ENCODE measurements around the gene ZEB2.

ZEB2 gene

DNA sequence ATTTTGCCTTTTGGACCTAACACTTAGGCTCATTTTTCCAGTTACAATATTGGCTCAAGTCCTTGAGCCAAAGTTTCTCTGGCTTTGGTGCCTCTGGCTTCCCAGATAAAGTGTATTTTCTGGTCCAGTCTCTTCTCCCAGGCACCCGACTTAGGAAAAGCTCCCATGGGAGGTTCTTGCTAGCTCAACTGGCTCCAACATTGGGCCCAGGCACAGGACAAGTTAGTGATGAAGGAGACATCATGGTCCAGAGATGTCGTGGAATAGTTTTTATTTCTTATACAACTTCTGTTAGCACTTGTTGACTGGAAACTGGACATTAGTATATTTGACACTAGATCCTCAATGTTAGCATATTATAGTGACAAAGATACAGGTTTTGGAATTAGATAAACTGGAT lies 8.2 kb upstream of the ZEB2 start:
- no peak for DNase-seq (ENCODE audit: low read depth in 2 of 2)

DNA sequence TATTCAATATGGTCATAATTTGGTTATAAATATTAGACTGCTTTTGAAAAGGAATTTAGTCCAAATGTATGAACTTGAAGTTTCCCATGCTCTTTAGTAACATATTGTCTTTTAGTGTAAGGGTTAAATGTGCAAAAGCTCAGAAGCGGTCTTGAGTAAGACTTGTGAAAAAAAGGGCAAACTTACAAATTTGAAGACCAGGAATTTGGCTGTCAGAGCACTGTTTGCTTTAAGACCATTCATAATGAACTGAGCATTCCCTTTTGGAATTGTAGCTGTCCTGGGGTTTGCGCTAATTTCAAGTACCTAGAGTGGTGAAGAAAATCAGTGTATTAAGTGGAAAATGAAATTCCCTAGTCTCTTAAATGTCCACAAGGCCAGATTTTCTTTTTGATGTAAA lies 6.9 kb upstream of the ZEB2 start:
- DNase-seq (ENCODE audit: low read depth in 2 of 2) = no peak

DNA sequence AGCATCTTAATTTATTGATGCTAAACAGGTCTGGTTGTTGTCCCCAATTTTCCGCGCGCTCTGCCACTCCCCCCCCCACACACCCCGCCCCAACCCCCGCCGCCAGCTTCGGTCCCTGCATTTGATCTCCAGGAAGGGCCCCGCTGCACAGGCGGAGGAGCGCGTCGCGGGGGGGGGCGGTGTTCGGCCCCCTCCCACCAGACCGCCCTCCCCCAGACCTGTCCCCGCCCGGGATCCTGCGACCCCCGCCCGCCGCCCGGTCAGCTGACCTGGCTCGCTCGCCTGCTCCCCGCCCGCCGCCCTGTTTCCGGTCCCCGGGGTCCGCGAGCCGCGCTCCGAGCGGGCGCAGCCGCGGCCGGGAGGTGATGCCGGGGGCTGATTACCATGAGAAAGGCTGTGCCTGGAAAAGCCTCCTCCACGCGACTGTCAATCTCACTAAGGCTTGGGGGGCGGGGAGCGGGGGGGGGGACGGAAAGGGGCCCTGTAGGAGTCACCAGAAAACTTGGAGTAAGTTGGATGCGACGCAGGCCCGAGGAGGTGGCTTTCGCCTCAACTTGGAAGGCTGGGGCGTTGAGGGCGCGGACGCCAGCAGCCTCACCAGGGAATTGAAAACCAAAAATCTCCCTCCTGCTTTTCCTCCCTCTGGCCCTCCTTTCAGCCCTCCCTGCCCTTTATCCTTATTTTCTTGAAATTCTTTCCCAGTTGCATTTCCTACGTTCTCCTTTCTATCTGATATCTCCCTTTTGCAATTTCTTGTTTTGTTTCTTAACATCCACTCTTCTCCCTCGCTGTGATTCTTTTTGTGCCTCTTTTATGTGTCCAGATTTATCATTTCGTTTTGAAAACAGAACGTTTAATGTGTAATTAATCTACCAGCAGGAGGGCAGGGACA lies 4.4 kb upstream of the ZEB2 start:
- no peak for DNase-seq (ENCODE audit: low read depth in 2 of 2)

DNA sequence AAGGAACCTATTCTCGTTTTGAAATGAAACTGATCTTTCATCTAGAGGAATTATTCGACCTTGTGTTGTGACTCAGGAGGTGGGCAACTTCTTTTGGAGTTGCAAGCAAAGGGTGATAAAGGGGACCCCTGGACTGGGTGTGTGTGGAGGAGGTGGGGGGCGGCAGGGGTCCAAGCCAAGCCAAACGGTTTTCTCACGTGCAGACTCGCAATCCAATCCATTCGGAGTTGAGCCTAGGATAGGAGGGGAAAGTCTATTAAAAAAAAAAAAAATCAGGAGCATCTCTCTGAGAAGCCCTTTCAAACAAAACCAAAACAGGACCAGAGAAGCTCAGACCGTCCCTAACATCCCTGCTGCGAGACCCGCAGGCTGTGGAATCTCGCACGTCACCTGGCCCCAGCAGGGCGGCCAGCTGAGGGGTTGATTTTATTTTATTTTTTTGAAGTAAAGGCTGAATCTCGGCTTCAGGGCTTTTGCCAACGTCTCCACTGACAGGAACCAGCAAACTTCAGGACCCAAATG lies 3.7 kb upstream of the ZEB2 start:
- DNase-seq (ENCODE audit: low read depth in 2 of 2) = no peak

DNA sequence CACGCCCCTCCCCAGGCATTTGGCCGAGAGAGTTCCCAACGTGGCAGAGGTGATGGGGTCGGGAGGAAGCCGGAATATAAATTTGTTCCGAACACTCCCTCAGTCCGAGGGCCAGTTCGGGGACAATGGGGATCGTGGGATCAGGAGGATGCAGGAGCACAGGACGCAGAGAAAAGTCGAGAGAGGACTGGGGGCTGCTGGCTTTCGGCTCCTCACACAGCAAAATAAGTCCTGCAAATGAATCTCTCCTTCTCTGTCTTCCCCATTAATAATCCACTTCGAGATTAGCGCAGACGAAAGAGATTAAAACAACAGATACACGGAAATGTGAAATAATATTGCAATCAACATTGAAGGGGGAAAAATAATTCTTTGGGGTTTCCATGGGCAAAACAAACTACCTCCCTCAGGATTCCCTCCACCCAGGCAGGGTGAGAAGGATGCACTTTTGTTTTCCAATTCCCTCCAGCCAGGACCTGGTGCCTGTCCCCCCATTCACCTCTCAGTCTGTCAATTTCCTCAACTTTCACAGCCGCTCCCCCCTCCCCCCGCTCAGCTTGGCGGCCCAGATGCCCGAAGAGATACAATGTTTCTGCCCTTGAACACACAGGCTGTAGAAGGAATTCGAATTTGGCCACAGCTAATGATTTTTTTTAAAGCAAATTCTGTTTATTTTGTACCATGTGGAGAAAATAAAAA lies 3.1 kb upstream of the ZEB2 start:
- DNase-seq (ENCODE audit: low read depth in 2 of 2) = no peak

DNA sequence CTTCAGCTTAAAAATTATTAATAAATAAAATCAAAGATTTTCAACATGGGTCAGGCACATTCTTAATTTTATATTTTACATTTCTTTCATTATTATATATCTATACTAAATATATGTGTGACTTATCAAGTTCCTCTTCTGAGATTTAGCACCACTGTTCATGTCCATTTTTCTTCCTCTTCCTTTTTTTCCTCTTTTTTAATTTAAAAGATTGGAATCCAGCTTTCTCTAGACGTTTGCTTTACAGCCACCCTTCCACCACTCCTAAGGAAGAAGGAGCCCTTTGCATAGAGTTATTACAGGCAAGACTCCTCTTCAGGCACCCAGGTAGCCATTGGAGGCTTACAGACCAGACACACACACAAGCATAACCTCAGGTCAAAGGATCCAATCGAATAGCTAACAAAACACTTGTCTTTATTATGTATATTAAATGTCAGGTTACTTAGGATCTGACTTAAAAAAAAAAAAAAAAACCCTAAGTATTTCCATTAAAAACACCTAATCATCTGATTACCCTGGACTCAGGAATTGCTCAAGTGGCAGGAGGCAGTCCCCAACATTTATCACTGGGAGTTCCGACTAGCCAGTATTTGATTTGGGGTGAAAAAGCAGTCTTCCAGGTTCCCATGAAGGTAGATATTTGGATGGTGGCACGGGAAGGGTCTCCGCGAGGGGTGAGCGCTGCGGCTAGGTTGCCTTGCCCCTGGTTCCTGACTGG lies 2.4 kb upstream of the ZEB2 start:
- DNase-seq (ENCODE audit: low read depth in 2 of 2) = no peak

DNA sequence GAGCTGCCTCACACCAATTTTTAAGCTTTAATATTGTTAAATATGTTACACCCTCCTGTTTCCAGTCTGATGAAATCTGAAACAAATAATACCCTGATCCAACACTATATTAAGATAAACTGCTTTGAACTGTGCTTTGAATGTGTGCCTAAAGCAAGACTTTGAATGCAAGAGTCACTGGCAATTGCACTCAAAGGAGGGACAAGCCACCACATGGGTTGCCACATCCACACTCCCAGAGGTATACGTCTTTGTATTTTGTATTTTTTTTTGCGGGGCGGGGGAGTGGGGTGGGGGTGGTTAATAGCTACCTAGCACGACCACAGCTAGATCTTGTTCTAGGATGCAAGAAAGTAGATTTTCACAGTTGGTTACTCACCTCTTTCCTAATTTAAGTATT lies 1.8 kb upstream of the ZEB2 start:
- no peak for DNase-seq (ENCODE audit: low read depth in 2 of 2)

DNA sequence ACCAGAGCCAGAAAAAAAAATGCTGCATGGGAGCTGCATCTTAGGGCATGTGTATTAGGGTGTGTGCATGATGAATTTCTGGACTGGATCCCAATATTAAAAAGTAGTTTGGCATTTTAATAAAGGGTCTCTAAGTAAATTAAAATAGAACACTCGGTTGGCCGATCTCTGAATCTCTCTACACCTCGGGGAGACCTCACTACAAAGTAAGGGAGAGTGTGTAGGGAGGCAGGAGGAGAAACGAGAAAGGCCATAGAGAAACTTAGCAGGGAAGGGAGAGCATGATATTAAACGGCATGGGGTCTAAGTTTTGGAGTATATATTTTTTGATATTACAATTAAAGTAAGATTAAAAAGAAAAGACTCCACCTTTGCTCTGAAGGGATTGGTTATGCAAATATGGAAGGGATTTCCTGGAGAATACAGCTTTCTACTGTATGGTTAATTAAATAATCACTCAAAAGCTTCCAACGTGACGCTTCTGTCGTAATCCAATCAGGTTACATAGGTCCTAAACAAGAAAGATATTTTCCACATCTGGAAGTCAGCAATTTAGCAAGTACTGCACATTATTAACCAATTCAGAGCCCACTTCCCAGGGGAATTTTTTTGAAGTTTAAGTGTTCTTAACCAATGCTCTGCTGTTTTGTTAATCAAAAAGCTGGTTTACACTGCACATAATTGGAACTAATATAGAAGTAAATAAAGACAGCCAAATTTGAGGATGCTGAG lies 1.0 kb upstream of the ZEB2 start:
- no peak for DNase-seq (ENCODE audit: low read depth in 2 of 2)

DNA sequence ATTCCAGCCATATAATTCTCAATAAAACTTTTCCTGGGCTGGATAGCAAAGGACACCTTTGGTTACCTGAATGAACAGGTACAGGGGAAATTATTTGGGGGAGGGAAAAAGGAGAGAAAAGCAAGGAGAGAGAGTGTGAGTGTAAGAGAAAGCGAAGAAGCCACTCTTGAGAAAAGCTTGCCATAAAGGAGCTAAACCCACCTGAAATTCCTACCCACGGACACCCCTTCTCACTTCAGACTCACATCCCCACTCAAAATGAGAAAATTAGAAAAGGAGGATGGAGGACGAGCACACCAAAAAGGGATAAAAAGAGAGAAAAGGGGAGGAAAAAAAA lies 354 bp downstream of the ZEB2 start:
- no peak for DNase-seq (ENCODE audit: low read depth in 2 of 2)

DNA sequence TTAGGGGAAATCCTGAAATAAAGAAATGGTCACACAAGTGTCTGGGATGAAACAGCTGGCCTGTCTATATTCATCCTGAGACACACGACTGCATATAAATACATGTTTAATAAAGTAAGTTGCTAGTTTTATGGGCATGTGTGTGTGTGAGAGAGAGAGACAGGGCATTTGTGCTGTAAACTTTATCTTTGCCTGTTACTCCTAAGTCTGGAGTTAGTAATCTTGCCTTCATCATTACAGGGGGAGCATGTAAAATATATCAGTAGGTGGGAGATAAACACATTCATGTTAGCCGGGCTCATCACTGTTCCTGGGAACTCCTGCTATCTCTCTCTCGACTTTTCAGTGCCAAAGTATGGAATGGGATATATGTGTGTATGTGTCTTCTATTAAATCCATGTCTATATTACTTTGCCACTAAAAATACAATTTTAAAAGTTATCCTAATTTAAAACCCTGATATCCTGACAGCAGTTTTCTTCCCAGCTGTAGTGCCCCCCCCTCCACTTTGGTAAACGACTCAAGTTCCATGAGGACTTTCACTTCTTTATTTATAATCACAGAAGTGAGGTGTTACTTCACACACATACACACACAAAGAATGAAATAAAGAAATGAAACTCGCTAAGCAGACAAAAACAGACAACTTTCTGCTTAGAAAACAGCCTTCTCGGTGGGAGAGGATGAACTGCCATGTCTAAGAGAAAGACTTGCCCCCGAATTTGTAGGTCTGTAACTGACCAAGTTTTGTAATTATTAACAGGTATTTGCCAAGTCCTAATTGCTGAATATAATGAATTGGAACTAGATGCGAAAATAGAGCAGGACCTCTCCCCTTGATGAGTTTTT lies 947 bp downstream of the ZEB2 start:
- no peak for DNase-seq (ENCODE audit: low read depth in 2 of 2)

DNA sequence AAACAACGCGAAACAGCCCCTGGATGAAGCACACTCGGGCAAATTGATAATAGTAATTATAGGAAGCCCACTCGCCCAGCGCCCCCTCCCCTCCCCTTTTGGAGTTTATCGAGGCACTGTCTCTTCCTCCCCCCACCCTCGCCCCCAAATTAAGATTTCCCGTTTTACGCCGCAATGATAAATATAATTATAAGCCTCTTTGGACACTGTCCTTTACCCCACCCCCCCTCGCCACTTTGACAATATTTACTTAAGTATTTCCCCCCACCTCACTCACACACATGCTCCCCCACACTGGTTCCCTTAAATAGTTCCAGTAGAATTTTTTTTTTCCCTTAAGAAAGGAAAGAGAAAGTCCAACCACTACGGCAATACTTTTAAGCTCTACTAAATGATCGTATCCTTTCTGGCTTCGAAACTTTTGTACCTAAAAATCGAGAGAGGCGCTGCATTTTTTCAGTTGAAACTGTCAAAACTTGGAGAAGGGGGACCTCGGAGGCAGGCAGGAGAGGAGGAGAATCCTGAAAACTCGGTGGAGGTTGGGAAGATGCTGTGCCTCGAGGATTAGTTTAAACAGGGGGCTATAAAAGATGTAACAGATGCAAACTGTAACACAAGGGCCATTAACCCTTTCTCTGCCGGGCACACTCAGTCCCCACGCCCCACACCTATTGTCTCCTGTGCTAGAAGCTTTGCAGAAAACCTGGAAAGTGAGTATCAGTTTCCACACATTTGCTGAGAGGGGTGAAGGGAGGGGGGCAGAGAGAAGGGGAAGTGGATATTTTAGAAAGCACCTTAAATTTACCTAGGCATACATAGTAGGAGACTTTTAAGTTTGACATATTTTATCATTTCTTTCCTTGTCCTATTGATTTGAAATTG lies 1.8 kb downstream of the ZEB2 start:
- DNase-seq (ENCODE audit: low read depth in 2 of 2) = no peak

DNA sequence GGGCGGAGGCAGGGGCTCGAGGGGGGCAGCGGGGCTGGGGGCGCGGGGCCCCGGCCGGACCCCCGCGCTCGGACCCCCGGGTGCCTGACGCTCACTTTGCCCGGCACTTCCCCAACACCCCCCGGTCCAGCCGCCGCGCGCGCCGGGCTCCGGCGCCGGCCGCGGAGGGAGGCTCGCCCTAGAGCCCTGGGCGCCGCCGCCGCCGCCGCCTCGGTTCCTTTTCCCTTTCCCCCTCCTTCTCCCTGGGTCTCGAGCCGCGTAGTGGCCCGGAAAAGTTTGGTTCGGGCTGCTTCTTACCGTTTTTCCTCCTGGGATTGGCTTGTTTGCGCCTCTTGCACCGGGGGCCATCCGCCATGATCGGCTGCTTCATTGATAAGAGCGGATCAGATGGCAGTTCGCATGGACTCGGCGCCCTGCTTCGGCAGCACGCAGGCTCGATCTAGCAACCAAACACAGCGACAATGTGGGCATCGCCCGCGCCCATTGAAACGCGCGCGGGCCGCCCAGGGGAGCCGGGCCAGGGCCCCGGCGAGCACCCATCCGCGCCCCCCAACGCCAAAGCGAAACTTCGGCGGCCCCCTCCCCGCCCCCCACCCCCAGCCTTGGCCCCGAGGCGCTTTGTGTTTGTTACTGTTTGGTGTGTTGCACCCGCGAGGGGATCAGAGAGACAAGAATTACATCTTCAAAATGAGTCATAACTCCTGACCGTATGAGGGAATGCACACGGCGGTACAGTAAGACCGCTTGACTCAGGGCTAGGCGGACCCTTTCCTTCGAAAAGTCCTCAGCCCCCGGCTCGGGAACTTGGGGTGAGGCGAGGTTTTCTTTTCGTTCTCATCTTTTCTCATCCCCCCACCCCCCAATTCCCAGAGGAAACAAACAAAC lies 2.7 kb downstream of the ZEB2 start:
- no peak for DNase-seq (ENCODE audit: low read depth in 2 of 2)

DNA sequence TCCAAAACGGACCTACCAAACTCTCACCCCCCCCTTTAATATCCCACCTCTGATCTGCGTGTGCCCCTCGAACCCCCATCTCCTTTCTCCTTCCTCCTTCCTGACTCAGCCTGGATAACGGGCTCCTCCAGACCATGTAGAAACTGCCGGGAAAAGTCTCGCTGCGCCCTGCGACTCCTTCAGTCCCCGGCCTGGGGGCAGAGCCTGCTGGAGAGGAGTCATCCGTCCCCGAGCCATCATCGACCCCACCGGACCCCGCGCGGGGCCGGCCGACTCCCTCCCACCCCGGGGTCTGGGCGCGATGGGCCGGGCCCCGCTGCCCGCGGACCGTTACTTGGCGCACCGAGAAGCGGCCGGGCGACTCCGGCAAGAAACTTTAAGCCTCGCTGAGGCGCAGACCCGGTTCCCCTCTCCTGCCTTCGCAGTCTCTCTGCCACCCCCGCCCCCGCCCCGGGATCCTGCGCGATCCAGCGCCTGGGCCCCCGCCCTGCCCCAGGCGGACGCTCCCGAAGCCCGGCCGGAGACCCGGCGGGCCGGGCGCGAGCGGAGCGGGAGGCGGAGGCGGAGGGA lies 3.4 kb downstream of the ZEB2 start:
- no peak for DNase-seq (ENCODE audit: low read depth in 2 of 2)

DNA sequence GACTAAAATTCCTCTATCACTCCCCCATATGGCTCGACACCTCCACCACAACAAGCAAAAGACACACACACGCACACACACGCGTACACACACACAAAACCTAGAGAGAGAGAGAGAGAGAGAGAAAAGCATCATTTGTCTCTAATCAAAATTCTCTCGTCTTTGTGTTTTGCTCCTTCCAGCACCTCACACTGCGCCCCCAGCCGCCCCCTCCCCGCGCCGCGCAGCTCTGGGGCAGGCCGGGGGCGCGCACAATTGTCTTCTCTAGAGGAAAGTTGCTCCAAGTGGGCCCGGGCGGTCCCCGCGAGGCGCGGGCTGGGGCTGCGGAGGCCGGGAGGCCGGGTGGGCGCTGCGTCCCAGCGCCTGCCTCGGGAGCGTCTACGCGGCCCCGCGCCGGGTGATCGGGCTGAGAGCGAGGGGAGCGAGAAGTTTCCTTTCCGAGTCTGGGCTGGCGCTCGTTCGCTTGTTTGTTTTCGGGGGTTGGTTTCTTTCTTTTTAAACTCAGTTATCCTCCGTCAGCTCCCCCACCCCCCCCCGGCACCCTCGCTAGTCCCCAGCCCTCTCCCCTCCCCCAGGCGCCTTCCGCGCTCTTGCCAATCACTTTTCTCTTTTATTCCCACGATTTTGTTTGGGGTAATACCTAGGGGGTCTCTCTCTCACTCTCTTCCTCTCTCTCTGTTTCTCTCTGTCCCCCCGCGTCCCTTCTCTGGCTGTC lies 4.1 kb downstream of the ZEB2 start:
- no peak for DNase-seq (ENCODE audit: low read depth in 2 of 2)

DNA sequence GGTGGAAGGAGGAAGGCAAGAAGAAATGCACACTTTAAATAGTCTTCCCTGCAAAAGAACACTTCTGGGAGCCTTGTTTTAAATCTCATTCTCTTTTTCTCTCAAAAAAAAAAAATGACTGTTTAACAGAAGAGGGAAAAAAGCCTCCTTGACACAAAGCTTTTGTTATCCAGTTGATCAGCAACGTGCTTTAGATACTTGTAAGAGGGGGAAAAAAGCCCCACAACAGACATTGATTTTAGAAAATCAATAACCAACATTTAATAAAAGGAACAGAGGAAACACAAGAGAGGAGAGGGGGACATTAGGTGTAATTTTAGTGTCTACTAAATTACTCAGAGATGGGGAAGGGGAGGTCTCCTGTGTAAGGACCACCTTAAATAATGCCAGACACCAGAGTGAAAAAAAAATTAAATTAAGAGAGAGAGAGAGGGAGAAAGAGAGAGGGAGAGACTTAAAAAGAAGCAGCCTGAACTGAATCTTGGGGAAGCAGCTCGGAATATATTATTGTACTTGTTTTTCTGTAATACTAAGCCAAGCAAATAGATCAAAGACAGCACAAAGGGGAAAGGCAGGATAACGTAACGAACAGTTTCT lies 4.7 kb downstream of the ZEB2 start:
- DNase-seq (ENCODE audit: low read depth in 2 of 2) = no peak

DNA sequence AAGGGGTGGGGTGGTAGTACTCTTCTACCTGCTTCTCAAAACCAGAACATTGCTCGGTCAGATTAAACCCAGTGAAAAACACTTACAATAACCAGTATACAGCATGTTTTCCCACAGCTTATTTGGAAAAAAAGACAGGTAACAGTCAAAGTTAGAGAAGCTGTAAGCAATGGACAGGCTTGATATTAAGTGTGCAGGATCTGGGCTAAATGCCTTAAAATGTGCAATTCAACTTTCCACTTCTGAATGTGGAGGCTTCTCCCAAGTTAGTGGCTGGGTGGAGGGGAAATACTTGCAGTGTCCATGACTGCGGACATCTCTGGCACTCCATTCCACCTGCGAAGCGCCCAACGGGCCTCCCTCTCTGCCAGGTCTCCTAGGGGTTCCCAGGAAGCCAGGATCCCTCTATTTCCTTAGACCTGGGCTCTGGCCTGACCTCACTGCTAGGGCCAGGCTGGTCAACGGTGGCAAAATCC lies 5.3 kb downstream of the ZEB2 start:
- no peak for DNase-seq (ENCODE audit: low read depth in 2 of 2)

DNA sequence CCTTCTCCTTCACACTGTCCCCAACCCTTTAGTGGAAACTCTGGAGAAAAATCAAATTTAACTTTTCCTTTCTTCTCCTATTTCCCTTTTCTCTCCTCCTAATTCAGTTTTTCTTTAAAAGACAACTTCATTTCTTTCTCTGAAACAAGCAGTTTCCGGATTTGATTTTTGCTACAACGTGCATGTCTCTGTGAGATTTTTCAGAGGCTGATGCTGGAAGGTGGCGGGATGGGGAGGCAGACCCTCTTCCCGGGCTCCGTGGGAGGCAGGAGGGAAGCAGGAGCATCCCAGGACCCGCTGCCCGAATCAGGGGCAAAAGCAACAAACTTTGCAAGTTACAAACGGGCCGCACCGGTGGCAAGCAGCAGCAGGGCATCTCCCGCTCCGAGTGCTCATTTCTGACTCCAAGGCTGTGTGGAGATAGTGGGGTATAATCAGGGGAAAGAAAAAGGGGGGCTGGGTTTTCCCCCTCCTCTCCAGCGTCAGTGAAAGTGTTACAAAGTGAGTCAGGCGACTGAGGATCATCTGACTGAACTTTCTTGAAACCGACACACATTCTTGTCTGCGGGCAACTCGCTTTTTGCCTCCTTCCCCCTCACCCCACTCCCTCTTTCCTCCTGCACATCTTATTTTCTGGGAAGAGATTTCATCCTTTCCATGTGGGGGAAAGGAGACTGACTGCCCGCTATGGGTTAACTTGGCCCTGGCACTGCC lies 6.4 kb downstream of the ZEB2 start:
- DNase-seq (ENCODE audit: low read depth in 2 of 2) = no peak

Data from stimulated activated CD8-positive, alpha-beta memory T cell treated with anti-CD3 and anti-CD28 coated beads, Interleukin-15, amount 100 ng/mL, for 48 hours (primary cell).